ENCODE measurements around the gene IMPACT. TPM values are rescaled to one million over a fixed set of nuclear protein-coding genes. Genes with fewer than 3 reads are reported as not detected.

The IMPACT gene
- total and polyA plus RNA-seq, 2 of the 4 experiments (the other 2 are of a cell fraction), result 11.8 to 13.8 TPM

DNA sequence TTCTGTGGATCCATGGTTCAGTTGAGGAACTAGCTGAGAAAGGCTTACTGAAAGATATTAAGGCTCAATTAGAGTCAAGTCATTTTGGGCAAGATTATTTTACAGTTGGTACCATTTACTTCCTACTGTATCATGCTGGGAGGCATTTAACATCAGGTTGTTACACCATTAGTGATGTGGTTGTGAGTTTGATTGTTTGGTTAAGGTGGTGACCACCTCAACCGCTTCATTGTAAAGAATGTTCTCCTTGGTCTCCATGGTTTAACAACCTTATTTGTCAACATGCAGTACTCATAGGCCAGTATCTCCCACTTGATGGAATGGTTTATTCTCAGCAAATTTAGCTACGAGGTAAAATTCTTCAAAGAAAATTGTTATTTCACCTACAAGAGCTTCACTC is 68.1 kb downstream of the IMPACT start:
- Histone ChIP-seq H4K8ac (ENCODE audit: low read depth in 2 of 2, low read length in 2 of 2) (no peak overlapping the region), H3K4me3 (ENCODE audit: insufficient read depth, low read depth, low read length) (no peak overlapping the region), H3K79me1 (ENCODE audit: low read depth in 1 of 2, low read length in 2 of 2) (no peaks in the 10 kb centered on the region), H4K20me1 (ENCODE audit: insufficient read depth, low read length) (no peaks in the 10 kb centered on the region), H2BK120ac (ENCODE audit: low read depth, low read length) (no peak overlapping the region), H3K14ac (replicated peaks; ENCODE audit: low read depth, low read length) (no peak overlapping the region), H3K27ac (ENCODE audit: insufficient read depth, low read length) (no peak overlapping the region), H2BK15ac (ENCODE audit: low read depth, low read length) (no peak overlapping the region), H2AK9ac (replicated peaks; ENCODE audit: low read depth, low read length, poor library complexity) (no peak overlapping the region), H3K4ac (ENCODE audit: low read depth, low read length) (no peak overlapping the region), H3K9me3 (ENCODE audit: control insufficient read depth, insufficient read depth, low read length) (peaks cover 2% of the 10 kb centered on the region; the same call in 1 of the 2 replicates), H2AFZ (replicated peaks; ENCODE audit: low read length, poor library complexity) (no peak overlapping the region), H3K27me3 (ENCODE audit: control insufficient read depth, insufficient read depth, low read length) (peaks cover 6% of the 10 kb centered on the region), H4K5ac (ENCODE audit: low read depth, low read length) (no peak overlapping the region), H3K56ac (ENCODE audit: extremely low read depth, insufficient read depth, low read length) (no peak overlapping the region), H3K36me3 (ENCODE audit: control insufficient read depth, insufficient read depth, low read length) (no peaks in the 10 kb centered on the region), H3K9me1 (ENCODE audit: insufficient read depth, low read length) (0 out of 2 replicates have a peak, but pooled peaks cover 3% of the 10 kb centered on the region), H3K9ac (ENCODE audit: low read depth, low read length) (no peak overlapping the region), H4K91ac (ENCODE audit: insufficient read depth, low read depth, low read length) (no peak overlapping the region), H3K18ac (ENCODE audit: low read depth, low read length) (no peak overlapping the region), H2BK5ac (ENCODE audit: low read depth, low read length, poor library complexity, severe bottlenecking) (no peak overlapping the region), H3K4me2 (ENCODE audit: low read depth, low read length) (no peak overlapping the region), H2AK5ac (ENCODE audit: low read depth, low read length) (no peak overlapping the region), H3K4me1 (ENCODE audit: control insufficient read depth, insufficient read depth, low read length) (peaks cover 7% of the 10 kb centered on the region), H2BK20ac (ENCODE audit: low read depth, low read length) (no peak overlapping the region), H3K23ac (ENCODE audit: low read depth, low read length) (no peak overlapping the region)
- intact Hi-C loops (cut with micrococcal nuclease), result no loop called here
- in situ Hi-C loops (cut with MboI; ENCODE audit: low sequenced_read_pairs), result no loop called here
- BruUV-seq (replicated peaks), result no TSS peak
- WGBS, 2 experiments (ENCODE audit: extremely low coverage in 2 of 2, insufficient read length in 1 of 2), result no CpG with 5 or more reads among the region's 2 CpGs
- dilution Hi-C loops (cut with HindIII; ENCODE audit: low sequenced_read_pairs, unreplicated experiment), result no loop called here
- TF ChIP-seq MAFK (IDR thresholded peaks at IDR 0.05; ENCODE audit: low read depth, low read length), result no peak
- TF ChIP-seq RFX5 (IDR thresholded peaks at IDR 0.05; ENCODE audit: low read depth, low read length), result no peak
- no peak for TF ChIP-seq RCOR1 (IDR thresholded peaks at IDR 0.05; ENCODE audit: insufficient replicate concordance, low read length)
- no peak for TF ChIP-seq CEBPB (IDR thresholded peaks at IDR 0.05; ENCODE audit: low read depth, low read length)
- no peak for TF ChIP-seq MAZ (IDR thresholded peaks at IDR 0.05; ENCODE audit: borderline replicate concordance, low read depth, low read length)
- TF ChIP-seq SMC3 (IDR thresholded peaks at IDR 0.05; ENCODE audit: low read depth, low read length), result no peak
- no peak for TF ChIP-seq NFE2L2 (IDR thresholded peaks at IDR 0.05; ENCODE audit: low read depth, low read length)
- TF ChIP-seq, protein P1, sequence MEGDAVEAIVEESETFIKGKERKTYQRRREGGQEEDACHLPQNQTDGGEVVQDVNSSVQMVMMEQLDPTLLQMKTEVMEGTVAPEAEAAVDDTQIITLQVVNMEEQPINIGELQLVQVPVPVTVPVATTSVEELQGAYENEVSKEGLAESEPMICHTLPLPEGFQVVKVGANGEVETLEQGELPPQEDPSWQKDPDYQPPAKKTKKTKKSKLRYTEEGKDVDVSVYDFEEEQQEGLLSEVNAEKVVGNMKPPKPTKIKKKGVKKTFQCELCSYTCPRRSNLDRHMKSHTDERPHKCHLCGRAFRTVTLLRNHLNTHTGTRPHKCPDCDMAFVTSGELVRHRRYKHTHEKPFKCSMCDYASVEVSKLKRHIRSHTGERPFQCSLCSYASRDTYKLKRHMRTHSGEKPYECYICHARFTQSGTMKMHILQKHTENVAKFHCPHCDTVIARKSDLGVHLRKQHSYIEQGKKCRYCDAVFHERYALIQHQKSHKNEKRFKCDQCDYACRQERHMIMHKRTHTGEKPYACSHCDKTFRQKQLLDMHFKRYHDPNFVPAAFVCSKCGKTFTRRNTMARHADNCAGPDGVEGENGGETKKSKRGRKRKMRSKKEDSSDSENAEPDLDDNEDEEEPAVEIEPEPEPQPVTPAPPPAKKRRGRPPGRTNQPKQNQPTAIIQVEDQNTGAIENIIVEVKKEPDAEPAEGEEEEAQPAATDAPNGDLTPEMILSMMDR (conservative IDR thresholded peaks at IDR 0.05; ENCODE audit: low read depth, low read length), result no peak
- TF ChIP-seq MXI1 (IDR thresholded peaks at IDR 0.05; ENCODE audit: borderline replicate concordance, low read depth, low read length), result no peak
- no peak for TF ChIP-seq RAD21 (IDR thresholded peaks at IDR 0.05; ENCODE audit: low read length)
- TF ChIP-seq CHD1 (IDR thresholded peaks at IDR 0.05; ENCODE audit: low read depth, low read length), result no peak
- no peak for TF ChIP-seq FOS (IDR thresholded peaks at IDR 0.05; ENCODE audit: low read depth, low read length)
- TF ChIP-seq, protein P2, sequence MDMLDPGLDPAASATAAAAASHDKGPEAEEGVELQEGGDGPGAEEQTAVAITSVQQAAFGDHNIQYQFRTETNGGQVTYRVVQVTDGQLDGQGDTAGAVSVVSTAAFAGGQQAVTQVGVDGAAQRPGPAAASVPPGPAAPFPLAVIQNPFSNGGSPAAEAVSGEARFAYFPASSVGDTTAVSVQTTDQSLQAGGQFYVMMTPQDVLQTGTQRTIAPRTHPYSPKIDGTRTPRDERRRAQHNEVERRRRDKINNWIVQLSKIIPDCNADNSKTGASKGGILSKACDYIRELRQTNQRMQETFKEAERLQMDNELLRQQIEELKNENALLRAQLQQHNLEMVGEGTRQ (IDR thresholded peaks at IDR 0.05; ENCODE audit: low read depth, low read length), result no peak
- TF ChIP-seq BHLHE40 (IDR thresholded peaks at IDR 0.05; ENCODE audit: low read depth, low read length), result no peak
- no peak for TF ChIP-seq ELK1 (IDR thresholded peaks at IDR 0.05; ENCODE audit: borderline replicate concordance, low read depth, low read length)
- no peak for TF ChIP-seq POLR2A (IDR thresholded peaks at IDR 0.05; ENCODE audit: low read depth, low read length)
- ChIA-PET CTCF (no interaction called here), POLR2A (ENCODE audit: unreplicated experiment) (no interaction called here)
- ATAC-seq (ENCODE audit: low read depth), result no peak
- DNase-seq, result no peak
